Spleen (tissue), 7 donors: ENCODE measurements around the gene SUSD6.

ENCODE experiments used
- CTCF ChIP-seq, 11 experiments: fragments of 200-600 bp in 7 of 11; fragments of 450-650 bp in 4 of 11; sonication (generic) in 4 of 11; IDR thresholded peaks in 8 of 11; conservative IDR thresholded peaks in 3 of 11; 1 replicate in 7 of 11; 2 replicates in 4 of 11; pipeline versions ENCODE4 v1.4.0 to v1.8.0; 2016 to 2021; ENCODE audit warnings: antibody characterized with exemption in 11 of 11, inconsistent platforms in 4 of 11, mild to moderate bottlenecking in 1 of 11
- POLR2A ChIP-seq, 3 donors: fragments of 450-650 bp; IDR thresholded peaks; one replicate each; pipeline ENCODE4 v1.5.1; 2017; ENCODE audit warnings: antibody characterized with exemption in 3 of 3, mild to moderate bottlenecking in 1 of 3
- donor health status: DM: no; HTN: no; CAD: no; lungs with moderate emphysema.
- donor health status: DM: no; HTN: no; CAD: no.
- donor health status: DM: no; HTN: no; CAD: no.

- TF ChIP-seq CTCF (IDR thresholded peaks at IDR 0.05 in 8 of 11, conservative IDR thresholded peaks at IDR 0.05 in 3 of 11) (no peak), POLR2A (IDR thresholded peaks at IDR 0.05) (no peak)
Observed at GRCh38 chr14:69630360-69630759, 19.0 kb downstream of the SUSD6 start.
